Activated effector memory CD4-positive, alpha-beta T cell treated with anti-CD3 and anti-CD28 coated beads, Interleukin-2, amount 50 U/mL, for 16 hours (primary cell): ENCODE results near the gene SLC9A8.
"Not testable (repeated sequence)": the region's sequence is repeated elsewhere in the genome, so short reads cannot be mapped to it uniquely, and the experiment has no call there.

Source experiments
- DNase-seq: peaks from one replicate; pipeline ENCODE4 v3.0.0-alpha.2; 2020

Gene SLC9A8

GRCh38 chr20:49852522-49853080, 40.0 kb downstream of the SLC9A8 start:
- no peak for DNase-seq

GRCh38 chr20:49853640-49854039, 41.0 kb downstream of the SLC9A8 start:
- DNase-seq, result no peak

- no peak for DNase-seq
Measured at GRCh38 chr20:49854190-49854875, 41.7 kb downstream of the SLC9A8 start.

GRCh38 chr20:49856904-49857303, 44.3 kb downstream of the SLC9A8 start:
- DNase-seq, result no peak

GRCh38 chr20:49858076-49858585, 45.5 kb downstream of the SLC9A8 start:
- DNase-seq, result no peak

- DNase-seq, result no peak
Measured at GRCh38 chr20:49859011-49859410, 46.4 kb downstream of the SLC9A8 start.

GRCh38 chr20:49859807-49860206, 47.2 kb downstream of the SLC9A8 start:
- no peak for DNase-seq

- DNase-seq, result not testable (repeated sequence)
Measured at GRCh38 chr20:49861232-49861631, 48.6 kb downstream of the SLC9A8 start.

GRCh38 chr20:49862607-49863200, 50.1 kb downstream of the SLC9A8 start:
- no peak for DNase-seq

GRCh38 chr20:49863666-49864065, 51.0 kb downstream of the SLC9A8 start:
- no peak for DNase-seq

- no peak for DNase-seq
Measured at GRCh38 chr20:49865559-49865958, 52.9 kb downstream of the SLC9A8 start.

- DNase-seq, result no peak
Measured at GRCh38 chr20:49866051-49866450, 53.4 kb downstream of the SLC9A8 start.

GRCh38 chr20:49867453-49868215, 55.0 kb downstream of the SLC9A8 start:
- DNase-seq, result no peak

- no peak for DNase-seq
Measured at GRCh38 chr20:49868538-49868937, 55.9 kb downstream of the SLC9A8 start.

- no peak for DNase-seq
Measured at GRCh38 chr20:49868964-49869363, 56.3 kb downstream of the SLC9A8 start.

- DNase-seq, result no peak
Measured at GRCh38 chr20:49870261-49870660, 57.6 kb downstream of the SLC9A8 start.

- no peak for DNase-seq
Measured at GRCh38 chr20:49871391-49871948, 58.8 kb downstream of the SLC9A8 start.

- no peak for DNase-seq
Measured at GRCh38 chr20:49872056-49872455, 59.4 kb downstream of the SLC9A8 start.

- no peak for DNase-seq
Measured at GRCh38 chr20:49874696-49875095, 62.1 kb downstream of the SLC9A8 start.

- DNase-seq, result no peak
Measured at GRCh38 chr20:49877386-49877921, 64.8 kb downstream of the SLC9A8 start.

- DNase-seq, result no peak
Measured at GRCh38 chr20:49878977-49879376, 66.3 kb downstream of the SLC9A8 start.

GRCh38 chr20:49880177-49880576, 67.5 kb downstream of the SLC9A8 start:
- no peak for DNase-seq
